H1 (cell line): ENCODE data around the gene SPSB1. TPM values are rescaled to one million over a fixed set of nuclear protein-coding genes. Genes with fewer than 3 reads are reported as not detected.
A peak's percentile ranks its signal among the peaks of the same experiment; 100 is the strongest.

ENCODE experiments used
- CTCF ChIA-PET: fragments of 300-600 bp; sonication (Branson Sonifier 250); formaldehyde crosslinking; loops from one replicate; lab custom pipeline; 2021; ENCODE audit not compliant: partially characterized antibody; lab: Charles Lee
- POLR2A ChIA-PET: fragments of 300-600 bp; sonication (Branson Sonifier 250); formaldehyde crosslinking; loops from one replicate; lab custom pipeline; 2021; ENCODE audit warnings: inconsistent platforms; ENCODE audit not compliant: partially characterized antibody; lab: Charles Lee
- DNase-seq, 2 experiments: peaks; one replicate each; pipeline versions ENCODE4 v3.0.0 to v3.0.0-alpha.2; 2010 to 2022; ENCODE audit warnings: low spot score in 2 of 2, low read depth in 1 of 2, mixed read lengths in 1 of 2
- FAIRE-seq: peaks from 2 replicates; lab custom pipeline; 2011; peaks lifted over from hg19 to GRCh38; lab: Jason Lieb, UNC
- H2AFZ ChIP-seq: 2 replicates; pipeline ENCODE4 v1.8.1; 2012; ENCODE audit warnings: low read length, inconsistent platforms
- H2AK5ac ChIP-seq: 2 replicates; pipeline ENCODE4 v1.6.1; 2013; ENCODE audit warnings: low read depth, low read length
- H2BK120ac ChIP-seq: replicated peaks from 2 replicates; pipeline ENCODE3; 2013; ENCODE audit warnings: low read depth, low read length, inconsistent platforms
- H2BK12ac ChIP-seq: 2 replicates; pipeline ENCODE4 v1.6.1; 2013; ENCODE audit warnings: low read depth, low read length
- H2BK15ac ChIP-seq: 2 replicates; pipeline ENCODE4 v1.6.1; 2013; ENCODE audit warnings: low read length
- H2BK20ac ChIP-seq: 2 replicates; pipeline ENCODE4 v1.6.1; 2013; ENCODE audit warnings: low read length
- H2BK5ac ChIP-seq: 2 replicates; pipeline ENCODE4 v1.6.1; 2013; ENCODE audit warnings: low read depth, low read length
- H3K14ac ChIP-seq: 2 replicates; pipeline ENCODE4 v1.6.1; 2013; ENCODE audit warnings: inconsistent platforms; ENCODE audit not compliant: insufficient read length
- H3K18ac ChIP-seq: 2 replicates; pipeline ENCODE4 v1.6.1; 2013; ENCODE audit warnings: low read length; ENCODE audit errors: extremely low read depth
- H3K23ac ChIP-seq: 2 replicates; pipeline ENCODE4 v1.6.1; 2013; ENCODE audit warnings: inconsistent platforms; ENCODE audit not compliant: insufficient read length
- H3K23me2 ChIP-seq: 2 replicates; pipeline ENCODE4 v1.6.1; 2013; ENCODE audit warnings: low read depth, low read length
- H3K27ac ChIP-seq: 2 replicates; pipeline ENCODE4 v1.6.1; 2011; ENCODE audit warnings: low read depth, low read length, inconsistent platforms
- H3K27me3 ChIP-seq, 4 experiments: replicated peaks in 1 of 4; 1 replicate in 1 of 4; 2 replicates in 3 of 4; pipeline versions ENCODE4 v1.6.1 to v1.8.1; 2011 to 2013; ENCODE audit warnings: low read length in 3 of 4, mild to moderate bottlenecking in 3 of 4, inconsistent platforms in 2 of 4, mixed read lengths in 2 of 4, moderate library complexity in 1 of 4; ENCODE audit not compliant: control insufficient read depth in 3 of 4, insufficient read depth in 3 of 4; ENCODE audit errors: extremely low read depth in 1 of 4
- H3K36me3 ChIP-seq, 4 experiments: 2 replicates each; pipeline versions ENCODE4 v1.6.1 to v1.8.1; 2011 to 2013; ENCODE audit warnings: mild to moderate bottlenecking in 4 of 4, low read length in 3 of 4, moderate library complexity in 2 of 4, control low read depth in 1 of 4, inconsistent platforms in 1 of 4; ENCODE audit not compliant: insufficient read depth in 4 of 4, control insufficient read depth in 2 of 4
- H3K4ac ChIP-seq: replicated peaks from 2 replicates; pipeline ENCODE3; 2013; ENCODE audit warnings: low read length, low read depth, mixed read lengths, inconsistent platforms; ENCODE audit not compliant: insufficient read length
- H3K4me1 ChIP-seq, 4 experiments: replicated peaks in 1 of 4; 1 replicate in 1 of 4; 2 replicates in 3 of 4; pipeline versions ENCODE4 v1.6.1 to v1.8.1; 2011 to 2013; ENCODE audit warnings: low read length in 3 of 4, inconsistent platforms in 2 of 4, mixed read lengths in 1 of 4; ENCODE audit not compliant: insufficient read depth in 4 of 4, control insufficient read depth in 3 of 4
- H3K4me2 ChIP-seq, 2 experiments: 2 replicates each; pipeline versions ENCODE4 v1.6.1 to v1.8.1; 2011 to 2013; ENCODE audit warnings: low read depth in 2 of 2, low read length in 2 of 2, control low read depth in 1 of 2, inconsistent platforms in 1 of 2, mild to moderate bottlenecking in 1 of 2; ENCODE audit not compliant: insufficient read depth in 1 of 2
- H3K4me3 ChIP-seq, 4 experiments: fragments of 200-600, 300-600 bp in 1 of 4; sonication (generic), shearing (Covaris generic), sonication (Bioruptor Twin) in 1 of 4; 2 replicates each; pipeline versions ENCODE4 v1.5.1 to v1.8.1; 2011 to 2016; ENCODE audit warnings: low read length in 4 of 4, low read depth in 3 of 4, control low read depth in 2 of 4, inconsistent platforms in 2 of 4, mild to moderate bottlenecking in 2 of 4, mixed read lengths in 1 of 4, moderate library complexity in 1 of 4; ENCODE audit not compliant: insufficient read depth in 2 of 4; ENCODE audit errors: extremely low read depth in 1 of 4
- H3K56ac ChIP-seq: replicated peaks from 2 replicates; pipeline ENCODE3; 2013; ENCODE audit warnings: low read depth, mild to moderate bottlenecking, mixed read lengths, low read length, inconsistent platforms; ENCODE audit not compliant: insufficient read length
- H3K79me1 ChIP-seq: 2 replicates; pipeline ENCODE4 v1.6.1; 2013; ENCODE audit warnings: low read depth, low read length, control low read depth
- H3K79me2 ChIP-seq, 2 experiments: 2 replicates each; pipeline versions ENCODE4 v1.6.1 to v1.8.1; 2012 to 2013; ENCODE audit warnings: low read length in 2 of 2, mild to moderate bottlenecking in 2 of 2, inconsistent platforms in 1 of 2; ENCODE audit not compliant: insufficient read depth in 2 of 2, control insufficient read depth in 1 of 2
- H3K9ac ChIP-seq, 4 experiments: replicated peaks in 1 of 4; 1 replicate in 1 of 4; 2 replicates in 3 of 4; pipeline versions ENCODE4 v1.6.1 to v1.8.1; 2011 to 2013; ENCODE audit warnings: low read depth in 3 of 4, low read length in 3 of 4, control low read depth in 2 of 4, mild to moderate bottlenecking in 2 of 4, moderate library complexity in 2 of 4, inconsistent platforms in 1 of 4; ENCODE audit errors: extremely low read depth in 1 of 4
- H3K9me3 ChIP-seq, 2 experiments: 2 replicates each; pipeline versions ENCODE4 v1.6.1 to v1.8.1; 2012 to 2013; ENCODE audit warnings: mild to moderate bottlenecking in 2 of 2, moderate library complexity in 2 of 2, control low read depth in 1 of 2, inconsistent platforms in 1 of 2, low read depth in 1 of 2, low read length in 1 of 2, mixed read lengths in 1 of 2; ENCODE audit not compliant: insufficient read depth in 2 of 2
- H4K20me1 ChIP-seq, 2 experiments: replicated peaks in 1 of 2; 2 replicates each; pipeline versions ENCODE3 to v1.8.1; 2011 to 2013; ENCODE audit warnings: inconsistent platforms in 2 of 2, low read length in 2 of 2, mild to moderate bottlenecking in 1 of 2; ENCODE audit not compliant: insufficient read depth in 2 of 2, control insufficient read depth in 1 of 2
- H4K5ac ChIP-seq: 2 replicates; pipeline ENCODE4 v1.6.1; 2013; ENCODE audit warnings: low read length, low read depth, mixed read lengths, inconsistent platforms; ENCODE audit not compliant: insufficient read length
- H4K8ac ChIP-seq: 2 replicates; pipeline ENCODE4 v1.8.0; 2013; ENCODE audit warnings: mild to moderate bottlenecking, moderate library complexity, low read length, inconsistent platforms; ENCODE audit not compliant: insufficient read depth; ENCODE audit errors: extremely low read depth
- H4K91ac ChIP-seq: replicated peaks from 2 replicates; pipeline ENCODE3; 2013; ENCODE audit warnings: low read length, mixed read lengths, inconsistent platforms; ENCODE audit not compliant: insufficient read length
- CTCF ChIP-seq, 3 experiments: IDR thresholded peaks; 1 replicate in 2 of 3; 2 replicates in 1 of 3; pipeline versions ENCODE4 v1.5.1 to v1.6.1; 2011; ENCODE audit warnings: low read length in 3 of 3, mild to moderate bottlenecking in 3 of 3, inconsistent platforms in 2 of 3, low read depth in 1 of 3, moderate library complexity in 1 of 3; ENCODE audit not compliant: insufficient read depth in 1 of 3; ENCODE audit errors: control extremely low read depth in 1 of 3
- EP300 ChIP-seq, 2 experiments: IDR thresholded peaks; 1 replicate in 1 of 2; 2 replicates in 1 of 2; pipeline ENCODE4 v1.6.1; 2011 to 2012; ENCODE audit warnings: low read depth in 2 of 2, low read length in 2 of 2, mild to moderate bottlenecking in 2 of 2, borderline replicate concordance in 1 of 2, inconsistent platforms in 1 of 2, moderate library complexity in 1 of 2
- EZH2 ChIP-seq: fragments of 200-600 bp; sonication (generic); IDR thresholded peaks from 2 replicates; pipeline ENCODE4 v1.7.1; 2012; ENCODE audit warnings: low read depth, mild to moderate bottlenecking, moderate library complexity, low read length, inconsistent platforms; ENCODE audit not compliant: severe bottlenecking
- FOSL1 ChIP-seq: IDR thresholded peaks from 2 replicates; pipeline ENCODE4 v1.6.1; 2011; ENCODE audit warnings: mild to moderate bottlenecking, low read depth, low read length, moderate library complexity; ENCODE audit not compliant: insufficient read depth
- SIN3A ChIP-seq, 2 experiments: IDR thresholded peaks in 1 of 2; conservative IDR thresholded peaks in 1 of 2; 2 replicates each; pipeline ENCODE4 v1.6.1; 2011 to 2012; ENCODE audit warnings: low read length in 2 of 2, improper control_type of control experiment in 1 of 2, low read depth in 1 of 2, mild to moderate bottlenecking in 1 of 2
- SRF ChIP-seq: IDR thresholded peaks from 2 replicates; pipeline ENCODE4 v1.6.1; 2011; ENCODE audit warnings: mild to moderate bottlenecking, low read depth, low read length, moderate library complexity
- TCF12 ChIP-seq: IDR thresholded peaks from 2 replicates; pipeline ENCODE4 v1.6.1; 2011; ENCODE audit warnings: low read depth, mild to moderate bottlenecking, low read length
- WGBS, 2 experiments: shearing (Covaris generic) in 1 of 2; methylation state at CpG; one replicate each; pipeline versions ENCODE4 v1.1.6 to v1.1.7; 2013 to 2015; ENCODE audit warnings: low lambda C conversion rate in 2 of 2, mixed read lengths in 2 of 2, inconsistent platforms in 1 of 2, low coverage in 1 of 2, missing lambda C conversion rate in 1 of 2; ENCODE audit not compliant: insufficient replicate concordance in 2 of 2, insufficient coverage in 1 of 2, insufficient read length in 1 of 2; ENCODE audit errors: extremely low coverage in 1 of 2, missing lambda C conversion rate in 1 of 2; 5-methylcytosine and 5-hydroxymethylcytosine counted together
- polyA plus RNA-seq, 7 experiments: library from polyadenylated mRNA; depleted of rRNA in 3 of 7; stranded (reverse) in 5 of 7; unstranded in 2 of 7; fragments of >200 nt in 5 of 7; fragments of 200-250 nt in 2 of 7; gene quantifications; 1 replicate in 5 of 7; 2 replicates in 1 of 7; 4 replicates in 1 of 7; pipeline versions ENCODE4 v1.2.1 to v1.2.3, GENCODE V29; 2011 to 2013; ENCODE audit warnings: missing spikeins in 2 of 7, mixed read lengths in 2 of 7
- total RNA-seq: library from RNA; stranded (reverse); fragmentation: NEBNext Ultra II Directional; extraction: Animal tissue kit (Norgen Biotek cat#: 25700); gene quantifications from 2 replicates; pipeline ENCODE4 v1.2.1, GENCODE V29; 2021

The SPSB1 gene
- total and polyA plus RNA-seq, 2 of the 8 experiments (the other 6 are each of a cell fraction or from before 2014, with no cell fraction given): 5.3 to 6.4 TPM

GRCh38 chr1:9248341-9249262 is 44.1 kb upstream of the SPSB1 start:
- H3K56ac ChIP-seq: no peak overlapping the region
- H2BK20ac ChIP-seq: no peak overlapping the region
- no peak overlapping the region for H3K4ac ChIP-seq
- POLR2A ChIA-PET: interaction anchor here (0.6 to 2.2 kb wide), 5 partner anchors 12 to 752 kb away, joined by 3 to 8 read pairs (median 3); no protein-coding TSS in a partner anchor
- no peak overlapping the region for H4K91ac ChIP-seq
- H3K4me3 ChIP-seq: no peak overlapping the region
- H3K79me2 ChIP-seq: no peaks in the 10 kb centered on the region
- H2BK12ac ChIP-seq: 0 out of 2 replicates have a peak overlapping the region, but pooled peaks have one; percentile 90
- H2AFZ ChIP-seq: no peak overlapping the region
- no peak overlapping the region for H3K27ac ChIP-seq
- CTCF ChIA-PET: interaction anchor here (0.5 to 12.2 kb wide), 26 partner anchors 8 to 247 kb away, joined by 3 to 127 read pairs (median 5); partner anchors contain the start of gene H6PD
- no peaks in the 10 kb centered on the region for H3K79me1 ChIP-seq
- H3K36me3 ChIP-seq: no peaks in the 10 kb centered on the region
- H3K23ac ChIP-seq: no peak overlapping the region
- 88% methylated on average over 16 of the region's 21 CpGs; no CpG with 5 or more reads in 1 of the 2 experiments for WGBS, 2 experiments
- no peak overlapping the region for H3K14ac ChIP-seq
- H3K4me1 ChIP-seq: peaks cover 9 to 34% (median 26%) of the 10 kb centered on the region in 4 experiments
- no peak overlapping the region for H3K18ac ChIP-seq
- no peak overlapping the region for H2BK15ac ChIP-seq
- peak overlapping the region; percentile 7; the same call in 1 of the 2 replicates for H4K8ac ChIP-seq
- H4K20me1 ChIP-seq: peaks cover 0 to 1% of the 10 kb centered on the region in 2 experiments
- H3K23me2 ChIP-seq: no peaks in the 10 kb centered on the region
- no peaks in the 10 kb centered on the region for H3K9me3 ChIP-seq
- H2BK5ac ChIP-seq: no peak overlapping the region
- FAIRE-seq (no peak), DNase-seq (no peak)
- no peak overlapping the region for H2BK120ac ChIP-seq
- H3K9ac ChIP-seq: no peak overlapping the region
- H3K27me3 ChIP-seq: no peaks in the 10 kb centered on the region; a peak in 1 of 7 replicates
- H2AK5ac ChIP-seq: no peak overlapping the region
- H3K4me2 ChIP-seq: no peak overlapping the region
- H4K5ac ChIP-seq: no peak overlapping the region
- TF ChIP-seq CTCF (IDR thresholded peaks at IDR 0.05; ENCODE audit: control extremely low read depth in 1 of 3, insufficient read depth in 1 of 3, low read depth in 1 of 3, low read length in 3 of 3): no peak
- TF ChIP-seq EP300 (IDR thresholded peaks at IDR 0.05; ENCODE audit: borderline replicate concordance in 1 of 2, low read depth in 2 of 2, low read length in 2 of 2): no peak
- no peak for TF ChIP-seq FOSL1
- TF ChIP-seq SIN3A (conservative IDR thresholded peaks at IDR 0.05 in 1 of 2, IDR thresholded peaks at IDR 0.05 in 1 of 2; ENCODE audit: low read depth in 1 of 2, low read length in 2 of 2): no peak
- TF ChIP-seq TCF12: no peak
- no peak for TF ChIP-seq SRF
- no peak for TF ChIP-seq EZH2
